Neural progenitor cell (in vitro differentiated cells): Measurements from ENCODE around the gene ASIC3.

ENCODE experiments used
- EZH2 ChIP-seq: fragments of 200-600 bp; sonication (generic); IDR thresholded peaks from 2 replicates; pipeline ENCODE4 v1.6.1; 2017; ENCODE audit warnings: antibody characterized with exemption, mild to moderate bottlenecking, moderate library complexity
- TF ChIP-seq, protein P1 (sequence below): fragments of 200-600 bp; sonication (generic); IDR thresholded peaks from 2 replicates; pipeline ENCODE4 v1.5.1; 2017; ENCODE audit warnings: antibody characterized with exemption, mild to moderate bottlenecking

- TF ChIP-seq, protein P1, sequence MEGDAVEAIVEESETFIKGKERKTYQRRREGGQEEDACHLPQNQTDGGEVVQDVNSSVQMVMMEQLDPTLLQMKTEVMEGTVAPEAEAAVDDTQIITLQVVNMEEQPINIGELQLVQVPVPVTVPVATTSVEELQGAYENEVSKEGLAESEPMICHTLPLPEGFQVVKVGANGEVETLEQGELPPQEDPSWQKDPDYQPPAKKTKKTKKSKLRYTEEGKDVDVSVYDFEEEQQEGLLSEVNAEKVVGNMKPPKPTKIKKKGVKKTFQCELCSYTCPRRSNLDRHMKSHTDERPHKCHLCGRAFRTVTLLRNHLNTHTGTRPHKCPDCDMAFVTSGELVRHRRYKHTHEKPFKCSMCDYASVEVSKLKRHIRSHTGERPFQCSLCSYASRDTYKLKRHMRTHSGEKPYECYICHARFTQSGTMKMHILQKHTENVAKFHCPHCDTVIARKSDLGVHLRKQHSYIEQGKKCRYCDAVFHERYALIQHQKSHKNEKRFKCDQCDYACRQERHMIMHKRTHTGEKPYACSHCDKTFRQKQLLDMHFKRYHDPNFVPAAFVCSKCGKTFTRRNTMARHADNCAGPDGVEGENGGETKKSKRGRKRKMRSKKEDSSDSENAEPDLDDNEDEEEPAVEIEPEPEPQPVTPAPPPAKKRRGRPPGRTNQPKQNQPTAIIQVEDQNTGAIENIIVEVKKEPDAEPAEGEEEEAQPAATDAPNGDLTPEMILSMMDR: no peak
- TF ChIP-seq EZH2: no peak
These were observed 3.1 kb upstream of the ASIC3 start for GRCh38 chr7:151045262-151045661.
